ENCODE measurements around the gene KIF25.

KIF25 gene

GRCh38 chr6:167997642-167998041 lies at the start of gene KIF25:
Gene KIF25 (plus strand): TSS chr6:167997671. CDS start chr6:168029586, 31,915 bp downstream.
- DNase-seq (ENCODE audit: low read depth in 2 of 2) = no peak

- no peak for DNase-seq (ENCODE audit: low read depth in 2 of 2)
Measured at GRCh38 chr6:167947716-167948115, 49.8 kb upstream of the KIF25 start.

- no peak for DNase-seq (ENCODE audit: low read depth in 2 of 2)
Measured at GRCh38 chr6:167948716-167949115, 48.8 kb upstream of the KIF25 start.

DNA sequence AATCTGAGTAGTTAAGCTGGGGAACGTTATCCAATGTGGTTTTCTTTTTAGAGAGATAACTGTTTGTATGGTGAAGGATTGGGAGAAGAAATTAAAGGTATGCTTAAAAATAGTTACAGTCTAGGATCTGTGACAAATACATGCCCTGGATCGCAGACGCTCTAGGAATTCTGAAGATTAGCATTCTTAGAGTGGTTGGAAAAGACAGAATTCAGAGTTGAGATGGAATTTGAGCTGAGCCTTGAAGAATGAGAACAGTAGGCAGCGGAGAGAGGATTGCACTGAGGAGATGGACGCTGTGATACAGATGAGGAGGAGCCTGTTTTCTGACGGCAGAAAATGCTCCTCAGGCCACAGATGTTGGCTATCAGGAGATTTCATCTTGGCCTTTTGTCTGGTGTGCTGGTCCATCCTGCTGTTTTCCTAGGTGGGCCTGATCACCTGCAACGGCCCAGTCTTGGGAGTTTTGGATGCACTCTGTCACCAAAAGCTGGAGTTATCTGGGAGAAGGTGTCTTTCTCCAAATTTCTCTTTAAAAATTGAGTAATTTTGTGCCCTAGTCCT lies 48.3 kb upstream of the KIF25 start:
- no peak for DNase-seq (ENCODE audit: low read depth in 2 of 2)

GRCh38 chr6:167951781-167952511 lies 45.5 kb upstream of the KIF25 start:
- no peak for DNase-seq (ENCODE audit: low read depth in 2 of 2)

- DNase-seq (ENCODE audit: low read depth in 2 of 2) = no peak
Measured at GRCh38 chr6:167952512-167952859, 45.0 kb upstream of the KIF25 start.

DNA sequence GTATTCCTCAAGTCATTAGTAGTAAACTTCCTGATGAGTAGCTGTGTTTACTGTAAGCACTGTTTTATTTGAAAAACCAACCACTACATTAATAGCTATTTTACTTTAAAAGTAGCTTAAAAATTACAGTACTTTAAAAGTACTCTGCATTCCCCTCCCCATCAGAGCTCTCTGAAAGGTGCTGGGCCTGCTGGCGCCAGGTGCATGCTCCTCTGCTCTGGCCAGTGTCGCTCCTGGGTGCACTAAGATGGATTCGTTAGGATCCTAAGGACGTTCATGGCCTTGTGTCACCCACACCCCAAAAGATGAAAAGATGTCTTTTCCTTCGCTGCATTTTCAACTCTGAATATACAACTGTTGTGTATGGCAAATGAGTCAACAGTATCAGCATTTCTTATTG lies 43.9 kb upstream of the KIF25 start:
- no peak for DNase-seq (ENCODE audit: low read depth in 2 of 2)

GRCh38 chr6:167954151-167954550 lies 43.3 kb upstream of the KIF25 start:
- no peak for DNase-seq (ENCODE audit: low read depth in 2 of 2)

- no peak for DNase-seq (ENCODE audit: low read depth in 2 of 2)
Measured at GRCh38 chr6:167956491-167956890, 41.0 kb upstream of the KIF25 start.

DNA sequence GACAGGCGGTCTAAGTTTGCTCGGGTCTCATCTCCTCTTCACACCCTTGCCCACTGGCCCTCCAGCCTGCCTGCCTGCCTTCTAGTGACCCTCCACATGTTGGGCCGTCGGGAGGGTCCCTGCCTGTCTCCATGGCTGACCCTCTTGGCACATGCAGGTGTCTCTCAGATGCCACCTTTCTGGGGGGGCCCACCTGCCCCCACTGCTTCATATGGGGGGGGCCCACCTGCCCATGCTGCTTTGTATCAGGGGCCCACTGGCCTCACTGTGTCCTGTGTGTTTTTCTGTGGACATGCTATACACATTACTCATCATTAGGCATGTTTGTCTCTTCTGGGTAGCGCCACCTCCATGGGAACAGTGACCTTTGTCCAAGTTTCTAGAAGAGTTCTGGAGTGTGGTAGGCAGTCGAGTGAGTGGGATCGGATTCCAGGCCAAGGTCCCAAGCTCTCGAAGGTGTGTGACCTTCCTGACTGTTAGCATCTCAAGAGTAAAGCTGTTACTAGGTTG lies 40.4 kb upstream of the KIF25 start:
- DNase-seq (ENCODE audit: low read depth in 2 of 2) = no peak

GRCh38 chr6:167957626-167958025 lies 39.8 kb upstream of the KIF25 start:
- no peak for DNase-seq (ENCODE audit: low read depth in 2 of 2)

GRCh38 chr6:167960579-167960978 lies 36.9 kb upstream of the KIF25 start:
- DNase-seq (ENCODE audit: low read depth in 2 of 2) = no peak

DNA sequence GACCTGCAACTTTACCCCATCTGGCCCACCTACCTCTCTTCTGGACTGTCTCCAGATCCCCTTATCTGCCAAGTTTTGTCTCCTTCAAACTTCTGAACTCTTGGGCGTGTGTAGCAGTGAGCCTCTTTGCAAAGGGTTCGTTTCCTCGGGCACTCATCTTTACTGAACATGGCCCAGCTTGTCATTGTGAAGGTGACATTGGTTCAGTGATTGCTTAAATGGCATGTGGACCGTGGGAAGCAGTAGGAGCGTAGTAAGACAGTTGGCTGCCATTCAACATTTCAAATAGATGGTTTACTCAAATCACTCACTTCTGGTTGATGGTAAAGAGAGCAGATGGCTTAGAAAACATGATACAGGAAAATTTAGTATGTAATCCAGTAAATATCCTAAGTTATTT lies 34.8 kb upstream of the KIF25 start:
- DNase-seq (ENCODE audit: low read depth in 2 of 2) = no peak

- no peak for DNase-seq (ENCODE audit: low read depth in 2 of 2)
Measured at GRCh38 chr6:167963589-167964057, 33.8 kb upstream of the KIF25 start.

GRCh38 chr6:167965592-167966539 lies 31.6 kb upstream of the KIF25 start:
- DNase-seq (ENCODE audit: low read depth in 2 of 2) = no peak

DNA sequence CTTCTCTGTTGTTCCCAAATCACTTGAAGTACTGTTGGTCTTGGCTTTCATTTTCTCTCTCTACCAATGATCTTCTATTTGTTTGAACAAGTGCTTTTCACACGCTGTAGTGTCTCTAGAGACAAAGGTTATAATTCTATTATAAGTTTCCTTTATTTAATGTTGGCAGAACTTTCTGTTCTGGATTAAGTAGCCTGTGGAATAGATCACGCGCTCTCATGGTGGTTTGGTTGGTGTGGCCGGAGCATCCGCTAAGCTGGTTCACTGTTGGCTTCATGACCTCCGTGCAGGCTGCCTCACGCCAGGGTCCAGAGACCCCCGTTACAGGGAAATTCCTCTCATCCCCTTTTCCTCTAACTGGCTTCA lies 30.9 kb upstream of the KIF25 start:
- no peak for DNase-seq (ENCODE audit: low read depth in 2 of 2)

DNA sequence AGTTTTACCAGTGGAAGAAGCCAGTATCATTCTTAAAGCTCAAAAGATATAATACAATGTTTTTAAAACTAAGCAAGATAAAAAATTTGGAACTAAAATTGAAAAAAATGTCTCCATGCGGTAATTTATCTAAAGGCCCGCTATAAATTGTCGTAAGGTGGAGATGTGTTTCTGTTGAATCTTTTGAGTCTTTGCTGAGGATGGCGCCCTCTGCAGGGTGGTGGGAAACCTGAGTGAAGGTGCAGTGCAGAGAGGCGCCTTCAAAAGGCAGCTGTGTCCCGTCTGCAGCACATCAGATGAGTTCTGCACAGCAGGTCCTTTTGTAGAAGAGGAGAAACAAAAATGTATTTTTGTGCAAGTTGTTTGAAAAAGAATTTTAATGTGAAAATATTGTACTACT lies 29.4 kb upstream of the KIF25 start:
- peak in 1 of 2 donors; percentile 6 for DNase-seq (ENCODE audit: low read depth in 2 of 2)

GRCh38 chr6:167970230-167970629 lies 27.2 kb upstream of the KIF25 start:
- DNase-seq (ENCODE audit: low read depth in 2 of 2) = no peak

DNA sequence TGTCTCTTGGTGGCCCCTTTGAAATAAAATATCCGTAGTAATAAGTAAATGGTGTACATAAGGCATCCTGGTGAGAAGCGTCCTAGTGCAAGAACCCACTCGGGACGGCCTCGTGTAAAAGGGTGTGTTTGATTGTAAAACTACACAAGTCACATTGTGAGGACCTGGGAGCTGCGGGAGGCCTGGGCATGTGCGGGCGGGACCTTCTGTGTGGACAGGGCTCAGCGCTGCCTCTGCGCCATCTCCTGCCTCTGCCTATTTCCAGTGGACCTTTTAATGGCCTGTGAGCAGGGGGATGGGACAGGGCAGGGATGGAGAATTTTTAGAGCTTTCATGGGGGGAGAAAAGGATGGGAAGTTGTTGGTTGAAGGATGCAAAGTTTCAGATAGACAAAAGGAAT lies 25.3 kb upstream of the KIF25 start:
- DNase-seq (ENCODE audit: low read depth in 2 of 2) = no peak

- no peak for DNase-seq (ENCODE audit: low read depth in 2 of 2)
Measured at GRCh38 chr6:167973148-167973885, 24.2 kb upstream of the KIF25 start.

- DNase-seq (ENCODE audit: low read depth in 2 of 2) = no peak
Measured at GRCh38 chr6:167974640-167975344, 22.7 kb upstream of the KIF25 start.

Data from stimulated activated CD8-positive, alpha-beta memory T cell treated with anti-CD3 and anti-CD28 coated beads, Interleukin-15, amount 100 ng/mL, for 48 hours (primary cell).